GM21723 (cell line): ENCODE measurements around the gene MTG2.
A peak's percentile ranks its signal among the peaks of the same experiment; 100 is the strongest.
"Not testable (repeated sequence)": the region's sequence is repeated elsewhere in the genome, so short reads cannot be mapped to it uniquely, and the experiment has no call there.

Source experiments
- ATAC-seq: cut with Tn5 transposase; IDR thresholded peaks from one replicate; pipeline ENCODE4 v1.9.1; 2021; ENCODE audit warnings: mild to moderate bottlenecking, moderate library complexity; ENCODE audit not compliant: unreplicated experiment

The MTG2 gene

GRCh38 chr20:62143957-62144825 lies 38.6 kb upstream of the MTG2 start:
- ATAC-seq = peak; percentile 25

DNA sequence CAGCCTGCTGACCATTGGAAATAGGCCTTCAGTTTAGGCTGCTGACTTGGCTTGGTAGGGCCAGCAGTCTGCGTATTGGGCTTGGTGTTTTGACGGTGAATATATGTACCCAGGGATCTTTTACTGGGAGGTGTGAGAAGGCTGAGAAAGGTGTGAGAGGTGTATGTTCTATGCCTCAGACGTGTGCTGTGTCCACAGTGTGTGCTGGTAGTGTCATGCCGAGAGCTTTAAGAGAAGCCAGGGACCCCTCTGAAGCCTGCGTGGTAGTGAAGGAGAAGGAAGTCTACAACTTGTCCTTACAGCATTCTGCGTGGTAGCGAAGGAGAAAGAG lies 37.2 kb upstream of the MTG2 start:
- no peak for ATAC-seq

- ATAC-seq = no peak
Measured at GRCh38 chr20:62146019-62146755, 36.6 kb upstream of the MTG2 start.

GRCh38 chr20:62147125-62147524 lies 35.7 kb upstream of the MTG2 start:
- no peak for ATAC-seq

DNA sequence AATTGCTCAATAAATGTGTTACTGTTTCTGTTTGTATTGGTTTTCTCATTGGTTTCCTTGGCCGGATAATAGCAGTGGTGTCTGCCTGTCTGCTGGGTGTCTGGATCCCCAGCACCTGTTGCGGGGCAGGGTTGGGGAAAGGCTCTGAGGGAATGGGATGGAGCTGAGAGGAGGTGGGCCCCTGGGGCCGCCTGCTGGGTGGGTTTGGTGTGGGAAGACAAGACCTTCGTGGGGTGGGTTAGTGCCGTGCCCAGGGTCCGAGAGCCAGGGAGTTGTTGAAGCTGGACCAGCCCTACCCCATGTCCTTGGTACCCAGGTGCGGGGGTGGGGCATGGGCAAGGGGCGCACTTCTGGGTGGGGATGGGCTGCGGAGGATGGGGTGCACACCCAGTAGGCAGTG lies 35.3 kb upstream of the MTG2 start:
- no peak for ATAC-seq

DNA sequence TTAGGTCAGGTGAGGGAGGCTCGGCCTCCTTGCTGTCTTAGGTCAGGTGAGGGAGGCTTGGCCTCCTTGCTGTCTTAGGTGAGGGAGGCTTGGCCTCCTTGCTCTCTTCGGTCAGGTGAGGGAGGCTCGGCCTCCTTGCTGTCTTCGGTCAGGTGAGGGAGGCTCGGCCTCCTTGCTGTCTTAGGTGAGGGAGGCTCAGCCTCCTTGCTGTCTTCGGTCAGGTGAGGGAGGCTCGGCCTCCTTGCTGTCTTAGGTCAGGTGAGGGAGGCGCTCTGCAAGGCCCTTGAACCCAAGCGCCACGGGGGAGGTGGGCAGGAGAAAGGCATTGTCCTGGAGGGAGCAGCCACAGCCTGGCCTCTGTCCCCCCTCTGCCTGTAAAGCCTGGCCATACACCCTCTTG lies 34.4 kb upstream of the MTG2 start:
- ATAC-seq = not testable (repeated sequence)

GRCh38 chr20:62148908-62149314 lies 33.9 kb upstream of the MTG2 start:
- ATAC-seq = no peak

DNA sequence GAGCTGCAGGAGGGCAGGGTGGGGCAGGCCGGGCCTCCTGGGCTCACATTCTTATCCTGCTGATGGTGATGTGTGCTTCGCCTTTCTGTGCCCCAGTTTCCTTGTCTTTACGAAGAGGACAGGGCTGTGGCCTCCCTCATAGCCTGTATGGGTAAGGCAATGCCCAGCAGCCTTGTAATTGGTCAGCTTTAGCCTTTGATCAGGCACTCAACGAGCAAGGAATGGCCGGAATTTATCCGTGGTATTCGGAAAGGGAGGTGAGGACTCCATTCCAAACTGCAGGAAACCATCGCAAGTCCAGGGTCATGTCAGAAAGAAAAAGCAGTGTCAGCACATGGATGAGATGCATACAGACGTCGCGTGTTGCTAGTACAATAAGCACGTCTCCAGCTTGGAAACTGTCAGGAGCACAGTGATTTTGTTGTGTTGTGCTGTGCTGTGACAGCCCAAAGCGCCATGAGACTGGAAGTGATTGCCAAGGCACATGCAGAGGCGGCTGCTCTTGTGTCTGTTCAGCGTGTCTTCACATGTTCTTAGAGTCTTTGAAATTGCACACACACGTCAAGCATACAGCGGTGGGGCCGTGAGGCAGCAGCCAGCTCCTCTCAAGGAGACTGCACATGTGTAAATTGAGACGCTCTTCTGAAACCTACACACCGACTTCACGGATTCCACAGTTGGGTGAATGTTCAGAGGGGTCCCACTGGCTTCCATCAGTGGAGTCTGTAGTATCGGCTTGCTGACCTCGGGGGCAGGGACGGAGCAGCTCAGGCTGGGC lies 33.1 kb upstream of the MTG2 start:
- no peak for ATAC-seq

DNA sequence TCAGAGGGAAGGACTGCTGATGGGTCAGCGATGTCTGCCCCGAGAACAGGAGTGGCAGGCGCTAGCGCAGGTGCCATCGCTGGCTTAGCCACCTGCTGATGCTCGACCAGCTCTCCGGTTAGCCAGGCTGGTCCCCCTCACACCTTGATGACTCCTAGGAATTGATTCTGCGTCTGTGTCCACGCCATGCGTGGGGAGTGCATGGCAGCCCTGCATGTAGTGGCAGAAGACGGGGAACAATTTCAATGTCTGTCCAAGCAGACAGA lies 32.6 kb upstream of the MTG2 start:
- ATAC-seq = no peak

GRCh38 chr20:62151225-62151624 lies 31.6 kb upstream of the MTG2 start:
- ATAC-seq = no peak

DNA sequence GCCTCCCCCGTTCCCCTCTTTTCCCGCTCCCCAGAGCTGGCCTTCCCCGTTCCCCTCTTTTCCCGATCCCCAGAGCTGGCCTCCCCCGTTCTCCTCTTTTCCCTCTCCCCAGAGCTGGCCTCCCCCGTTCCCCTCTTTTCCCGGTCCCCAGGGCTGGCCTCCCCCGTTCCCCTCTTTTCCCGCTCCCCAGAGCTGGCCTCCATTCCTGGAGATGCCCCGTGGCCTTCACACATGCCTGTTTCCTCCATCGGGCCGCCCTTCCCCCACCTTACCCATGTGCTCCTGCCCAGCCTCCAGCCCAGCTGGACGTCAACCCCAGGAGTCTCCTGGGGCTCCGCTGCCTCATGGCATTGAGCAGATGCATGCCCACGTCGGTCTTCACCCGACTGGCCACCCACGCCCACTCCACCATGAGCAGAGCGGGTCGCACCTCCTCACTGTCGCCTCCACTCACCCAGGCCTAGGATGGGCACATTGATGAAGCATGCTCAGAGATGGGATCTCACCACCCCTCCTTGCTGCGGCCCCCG lies 30.9 kb upstream of the MTG2 start:
- no peak for ATAC-seq

GRCh38 chr20:62155428-62156253 lies 27.2 kb upstream of the MTG2 start:
- no peak for ATAC-seq

GRCh38 chr20:62156254-62156556 lies 26.6 kb upstream of the MTG2 start:
- no peak for ATAC-seq

GRCh38 chr20:62156592-62157386 lies 26.0 kb upstream of the MTG2 start:
- no peak for ATAC-seq

- no peak for ATAC-seq
Measured at GRCh38 chr20:62157387-62158087, 25.3 kb upstream of the MTG2 start.

DNA sequence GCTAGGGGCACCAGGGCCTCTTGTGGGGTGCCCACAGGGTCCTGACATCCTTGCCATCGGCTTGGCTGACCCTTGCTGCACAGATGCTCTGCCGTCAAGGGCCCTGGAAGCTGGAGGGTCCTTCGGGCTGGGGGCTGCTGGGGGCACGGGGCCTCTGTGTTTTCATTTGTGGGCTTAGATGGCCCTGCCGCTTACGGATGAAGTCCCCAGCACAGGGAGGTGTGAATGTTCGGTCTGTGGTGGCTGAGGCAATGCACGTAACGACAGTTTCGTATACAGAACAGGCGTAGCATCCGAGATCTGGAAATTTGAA lies 24.8 kb upstream of the MTG2 start:
- ATAC-seq = no peak

GRCh38 chr20:62158541-62158940 lies 24.3 kb upstream of the MTG2 start:
- ATAC-seq = no peak

DNA sequence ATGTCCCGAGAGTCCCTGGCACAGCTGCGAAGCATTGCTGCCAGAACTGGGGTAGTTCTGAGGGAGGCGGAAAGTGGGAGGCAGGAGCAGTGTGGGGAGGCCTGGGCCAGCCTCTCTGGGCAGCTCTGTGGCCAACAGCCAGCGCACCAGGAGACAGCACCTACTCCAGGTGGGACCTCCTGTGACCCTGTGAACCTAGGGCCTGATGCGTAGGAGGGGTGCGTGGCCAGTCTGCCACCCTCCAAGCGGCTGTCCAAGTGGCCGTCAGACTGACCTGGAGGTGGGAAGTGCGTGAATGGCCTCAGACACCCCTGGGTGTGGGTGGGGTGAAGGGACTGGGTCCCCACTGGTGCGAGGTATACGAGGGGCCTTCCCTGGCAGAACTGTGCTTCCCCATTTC lies 23.8 kb upstream of the MTG2 start:
- ATAC-seq = no peak

GRCh38 chr20:62159839-62160238 lies 23.0 kb upstream of the MTG2 start:
- no peak for ATAC-seq

DNA sequence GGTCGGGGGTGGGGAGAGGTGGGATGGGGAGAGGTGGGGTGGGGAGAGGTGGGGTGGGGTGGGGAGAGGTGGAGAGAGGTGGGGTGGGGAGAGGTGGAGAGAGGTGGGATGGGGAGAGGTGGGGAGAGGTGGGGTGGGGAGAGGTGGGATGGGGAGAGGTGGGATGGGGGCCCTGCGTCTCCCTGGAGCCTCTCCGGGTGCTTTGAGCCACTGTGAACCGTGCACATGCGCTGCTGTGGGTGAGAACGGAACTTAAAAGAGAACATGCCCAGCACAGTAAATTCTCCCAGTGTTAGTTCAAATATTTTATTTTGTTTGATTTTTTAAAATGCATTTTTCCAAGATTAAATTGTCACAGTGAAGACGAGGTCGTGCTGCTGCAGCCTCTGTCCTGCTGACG lies 22.6 kb upstream of the MTG2 start:
- no peak for ATAC-seq
